Immature natural killer cell (primary cell): ENCODE measurements around the gene CDT1. TPM values are rescaled to one million over a fixed set of nuclear protein-coding genes. Genes with fewer than 3 reads are reported as not detected.

ENCODE experiments used
- DNase-seq, 3 donors: peaks; one replicate each; pipeline ENCODE4 v3.0.0; 2022; ENCODE audit warnings: mixed read lengths in 1 of 3
- H3K27ac Mint-ChIP-seq, 6 donors: one replicate each; pipeline ENCODE4 v1.8.0; 2020; ENCODE audit warnings: mixed read lengths in 6 of 6, mild to moderate bottlenecking in 5 of 6, inconsistent platforms in 4 of 6, moderate library complexity in 3 of 6
- H3K27me3 Mint-ChIP-seq, 3 donors: one replicate each; pipeline ENCODE4 v1.8.0; 2020 to 2021; ENCODE audit warnings: low read depth in 3 of 3, mild to moderate bottlenecking in 3 of 3, mixed read lengths in 3 of 3, moderate library complexity in 3 of 3, inconsistent platforms in 1 of 3
- H3K36me3 Mint-ChIP-seq, 3 donors: one replicate each; pipeline ENCODE4 v1.8.0; 2020; ENCODE audit warnings: mixed read lengths in 3 of 3, inconsistent platforms in 2 of 3, mild to moderate bottlenecking in 2 of 3
- H3K4me1 Mint-ChIP-seq, 2 donors: one replicate each; pipeline ENCODE4 v1.8.0; 2020; ENCODE audit warnings: inconsistent platforms in 2 of 2, mild to moderate bottlenecking in 2 of 2, mixed read lengths in 2 of 2, moderate library complexity in 1 of 2
- H3K4me3 Mint-ChIP-seq, 5 donors: one replicate each; pipeline ENCODE4 v1.8.0; 2020; ENCODE audit warnings: mild to moderate bottlenecking in 5 of 5, mixed read lengths in 5 of 5, inconsistent platforms in 3 of 5, moderate library complexity in 3 of 5
- H3K9me3 Mint-ChIP-seq, 6 donors: one replicate each; pipeline ENCODE4 v1.8.0; 2020; ENCODE audit warnings: mild to moderate bottlenecking in 6 of 6, mixed read lengths in 6 of 6, inconsistent platforms in 4 of 6, moderate library complexity in 3 of 6
- polyA plus RNA-seq, 3 donors: library from polyadenylated mRNA; unstranded; fragments of 300-500 nt; fragmentation: Illumina TruSeq; gene quantifications; one replicate each; pipeline ENCODE4 v1.2.3, GENCODE V29; 2021

CDT1 gene
- polyA plus RNA-seq, 3 donors from 2014 or later: 1.3 to 3.1 TPM; not detected in 1

- no peaks in the 10 kb centered on the region for H3K9me3 Mint-ChIP-seq
- H3K27ac Mint-ChIP-seq: peak overlapping the region in 3 of 6 donors; percentile 20 to 66 (median 62)
- H3K4me3 Mint-ChIP-seq: peak overlapping the region in 3 of 5 donors; percentile 33 to 49 (median 35)
- peaks cover 38 to 43% of the 10 kb centered on the region in 2 donors for H3K4me1 Mint-ChIP-seq
- no peaks in the 10 kb centered on the region for H3K36me3 Mint-ChIP-seq
- H3K27me3 Mint-ChIP-seq: peaks cover 0 to 4% (median 0%) of the 10 kb centered on the region in 3 donors
- no peak for DNase-seq
Observed at GRCh38 chr16:88793251-88793954, 10.2 kb upstream of the CDT1 start.

- no peaks in the 10 kb centered on the region for H3K9me3 Mint-ChIP-seq
- no peak for DNase-seq
- H3K27me3 Mint-ChIP-seq: peaks cover 0 to 4% (median 4%) of the 10 kb centered on the region in 3 donors
- H3K4me3 Mint-ChIP-seq: no peak overlapping the region
- peak overlapping the region in 1 of 6 donors; percentile 30 for H3K27ac Mint-ChIP-seq
- H3K36me3 Mint-ChIP-seq: no peaks in the 10 kb centered on the region
- H3K4me1 Mint-ChIP-seq: peaks cover 21 to 24% of the 10 kb centered on the region in 2 donors
Observed at GRCh38 chr16:88796278-88796677, 7.3 kb upstream of the CDT1 start.

- H3K9me3 Mint-ChIP-seq: no peaks in the 10 kb centered on the region
- no peak overlapping the region for H3K27ac Mint-ChIP-seq
- H3K36me3 Mint-ChIP-seq: no peaks in the 10 kb centered on the region
- H3K4me1 Mint-ChIP-seq: peaks cover 12 to 19% of the 10 kb centered on the region in 2 donors
- H3K27me3 Mint-ChIP-seq: peaks cover 5 to 10% (median 8%) of the 10 kb centered on the region in 3 donors
- no peak for DNase-seq
- no peak overlapping the region for H3K4me3 Mint-ChIP-seq
Observed at GRCh38 chr16:88798073-88798472, 5.5 kb upstream of the CDT1 start.

- no peak for DNase-seq
- peaks cover 10 to 18% of the 10 kb centered on the region in 2 donors for H3K4me1 Mint-ChIP-seq
- no peaks in the 10 kb centered on the region for H3K36me3 Mint-ChIP-seq
- H3K9me3 Mint-ChIP-seq: no peaks in the 10 kb centered on the region
- no peak overlapping the region for H3K4me3 Mint-ChIP-seq
- no peak overlapping the region for H3K27ac Mint-ChIP-seq
- H3K27me3 Mint-ChIP-seq: peaks cover 7 to 13% (median 9%) of the 10 kb centered on the region in 3 donors
Observed at GRCh38 chr16:88798772-88799455, 4.7 kb upstream of the CDT1 start.

- no peak overlapping the region for H3K27ac Mint-ChIP-seq
- H3K27me3 Mint-ChIP-seq: peaks cover 7 to 16% (median 9%) of the 10 kb centered on the region in 3 donors
- H3K9me3 Mint-ChIP-seq: no peaks in the 10 kb centered on the region
- no peaks in the 10 kb centered on the region for H3K36me3 Mint-ChIP-seq
- H3K4me1 Mint-ChIP-seq: peaks cover 8 to 19% of the 10 kb centered on the region in 2 donors
- peak overlapping the region in 1 of 5 donors; percentile 9 for H3K4me3 Mint-ChIP-seq
- no peak for DNase-seq
Observed at GRCh38 chr16:88799569-88800276, 3.9 kb upstream of the CDT1 start.

GRCh38 chr16:88800277-88800592 lies 3.4 kb upstream of the CDT1 start:
- Mint-ChIP-seq H3K36me3 (no peaks in the 10 kb centered on the region), H3K9me3 (no peaks in the 10 kb centered on the region), H3K4me1 (peaks cover 2 to 14% of the 10 kb centered on the region in 2 donors), H3K27me3 (peaks cover 7 to 14% (median 9%) of the 10 kb centered on the region in 3 donors), H3K27ac (peak overlapping the region in 2 of 6 donors; percentile 27 to 40), H3K4me3 (peak overlapping the region in 2 of 5 donors; percentile 5 to 9)
- DNase-seq: no peak

GRCh38 chr16:88804173-88804551 lies 573 bp downstream of the CDT1 start:
- Mint-ChIP-seq H3K36me3 (no peaks in the 10 kb centered on the region), H3K9me3 (no peaks in the 10 kb centered on the region), H3K4me1 (peaks cover 0 to 14% of the 10 kb centered on the region in 2 donors), H3K27me3 (peaks cover 7 to 14% (median 9%) of the 10 kb centered on the region in 3 donors), H3K4me3 (peak overlapping the region in 4 of 5 donors; percentile 21 to 70 (median 44)), H3K27ac (no peak overlapping the region)
- no peak for DNase-seq

- Mint-ChIP-seq H3K27ac (no peak overlapping the region), H3K9me3 (no peaks in the 10 kb centered on the region), H3K4me3 (peak overlapping the region in 3 of 5 donors; percentile 33 to 70 (median 54)), H3K36me3 (no peaks in the 10 kb centered on the region), H3K4me1 (peaks cover 0 to 16% of the 10 kb centered on the region in 2 donors), H3K27me3 (peaks cover 7 to 14% (median 9%) of the 10 kb centered on the region in 3 donors)
- no peak for DNase-seq
Observed at GRCh38 chr16:88804552-88805339, 1.2 kb downstream of the CDT1 start.

- Mint-ChIP-seq H3K4me3 (peak overlapping the region in 1 of 5 donors; percentile 49), H3K36me3 (no peaks in the 10 kb centered on the region)
Observed at GRCh38 chr16:88805340-88805715, 1.7 kb downstream of the CDT1 start.

GRCh38 chr16:88805887-88806393 lies 2.4 kb downstream of the CDT1 start:
- Mint-ChIP-seq H3K36me3 (no peaks in the 10 kb centered on the region), H3K27me3 (peaks cover 7 to 14% (median 7%) of the 10 kb centered on the region in 3 donors), H3K27ac (no peak overlapping the region), H3K9me3 (no peaks in the 10 kb centered on the region), H3K4me1 (peaks cover 0 to 24% of the 10 kb centered on the region in 2 donors), H3K4me3 (no peak overlapping the region)
- no peak for DNase-seq

More at GRCh38 chr16:88805340-88805715, 1.7 kb downstream of the CDT1 start:
- H3K27me3 Mint-ChIP-seq: peaks cover 7 to 14% (median 9%) of the 10 kb centered on the region in 3 donors
- peaks cover 0 to 18% of the 10 kb centered on the region in 2 donors for H3K4me1 Mint-ChIP-seq
- H3K9me3 Mint-ChIP-seq: no peaks in the 10 kb centered on the region
- H3K27ac Mint-ChIP-seq: no peak overlapping the region
- no peak for DNase-seq

GRCh38 chr16:88806491-88807111 lies 3.0 kb downstream of the CDT1 start:
- no peaks in the 10 kb centered on the region for H3K36me3 Mint-ChIP-seq
- no peak for DNase-seq
- no peak overlapping the region for H3K27ac Mint-ChIP-seq
- H3K9me3 Mint-ChIP-seq: no peaks in the 10 kb centered on the region
- no peak overlapping the region for H3K4me3 Mint-ChIP-seq
- H3K27me3 Mint-ChIP-seq: peaks cover 5 to 16% (median 7%) of the 10 kb centered on the region in 3 donors
- peaks cover 0 to 26% of the 10 kb centered on the region in 2 donors for H3K4me1 Mint-ChIP-seq

- DNase-seq: no peak
- H3K27ac Mint-ChIP-seq: peak overlapping the region in 1 of 6 donors; percentile 23
- H3K27me3 Mint-ChIP-seq: peaks cover 5 to 18% (median 8%) of the 10 kb centered on the region in 3 donors
- no peaks in the 10 kb centered on the region for H3K9me3 Mint-ChIP-seq
- peaks cover 0 to 24% of the 10 kb centered on the region in 2 donors for H3K4me1 Mint-ChIP-seq
- H3K36me3 Mint-ChIP-seq: no peaks in the 10 kb centered on the region
- no peak overlapping the region for H3K4me3 Mint-ChIP-seq
Observed at GRCh38 chr16:88807142-88807625, 3.6 kb downstream of the CDT1 start.
